ENCODE results near the gene PTPRG.

PTPRG gene

GRCh38 chr3:61727435-61727834 is 166.1 kb downstream of the PTPRG start:
- Histone ChIP-seq H3K9me3 (ENCODE audit: control insufficient read depth, low read length) (no peaks in the 10 kb centered on the region), H3K27me3 (replicated peaks; ENCODE audit: control insufficient read depth, insufficient read depth, low read length, poor library complexity, severe bottlenecking) (no peaks in the 10 kb centered on the region), H3K4me3 (ENCODE audit: insufficient read depth, low read depth, low read length, poor library complexity, severe bottlenecking) (no peak overlapping the region), H3K27ac (ENCODE audit: insufficient read depth, low read length, poor library complexity, severe bottlenecking) (no peak overlapping the region), H3K4me1 (ENCODE audit: control insufficient read depth, insufficient read depth, low read length, poor library complexity, severe bottlenecking) (no peaks in the 10 kb centered on the region), H3K36me3 (ENCODE audit: control insufficient read depth, insufficient read depth, low read length) (no peaks in the 10 kb centered on the region)
- DNase-seq, result no peak

- no peaks in the 10 kb centered on the region for H3K36me3 ChIP-seq (ENCODE audit: control insufficient read depth, insufficient read depth, low read length)
- H3K27me3 ChIP-seq (replicated peaks; ENCODE audit: control insufficient read depth, insufficient read depth, low read length, poor library complexity, severe bottlenecking), result no peaks in the 10 kb centered on the region
- no peaks in the 10 kb centered on the region for H3K9me3 ChIP-seq (ENCODE audit: control insufficient read depth, low read length)
- no peaks in the 10 kb centered on the region for H3K4me1 ChIP-seq (ENCODE audit: control insufficient read depth, insufficient read depth, low read length, poor library complexity, severe bottlenecking)
- no peak overlapping the region for H3K4me3 ChIP-seq (ENCODE audit: insufficient read depth, low read depth, low read length, poor library complexity, severe bottlenecking)
- DNase-seq, result no peak
- no peak overlapping the region for H3K27ac ChIP-seq (ENCODE audit: insufficient read depth, low read length, poor library complexity, severe bottlenecking)
Observed at GRCh38 chr3:61729038-61729634, 167.8 kb downstream of the PTPRG start.

GRCh38 chr3:61730056-61730455 is 168.7 kb downstream of the PTPRG start:
- Histone ChIP-seq H3K36me3 (ENCODE audit: control insufficient read depth, insufficient read depth, low read length) (no peaks in the 10 kb centered on the region), H3K4me3 (ENCODE audit: insufficient read depth, low read depth, low read length, poor library complexity, severe bottlenecking) (no peak overlapping the region), H3K4me1 (ENCODE audit: control insufficient read depth, insufficient read depth, low read length, poor library complexity, severe bottlenecking) (no peaks in the 10 kb centered on the region), H3K27ac (ENCODE audit: insufficient read depth, low read length, poor library complexity, severe bottlenecking) (no peak overlapping the region), H3K27me3 (replicated peaks; ENCODE audit: control insufficient read depth, insufficient read depth, low read length, poor library complexity, severe bottlenecking) (no peaks in the 10 kb centered on the region), H3K9me3 (ENCODE audit: control insufficient read depth, low read length) (no peaks in the 10 kb centered on the region)
- DNase-seq, result no peak

GRCh38 chr3:61730577-61731231 is 169.3 kb downstream of the PTPRG start:
- H3K27me3 ChIP-seq (replicated peaks; ENCODE audit: control insufficient read depth, insufficient read depth, low read length, poor library complexity, severe bottlenecking), result no peaks in the 10 kb centered on the region
- no peaks in the 10 kb centered on the region for H3K36me3 ChIP-seq (ENCODE audit: control insufficient read depth, insufficient read depth, low read length)
- no peaks in the 10 kb centered on the region for H3K9me3 ChIP-seq (ENCODE audit: control insufficient read depth, low read length)
- DNase-seq, result no peak
- H3K4me1 ChIP-seq (ENCODE audit: control insufficient read depth, insufficient read depth, low read length, poor library complexity, severe bottlenecking), result no peaks in the 10 kb centered on the region
- no peak overlapping the region for H3K4me3 ChIP-seq (ENCODE audit: insufficient read depth, low read depth, low read length, poor library complexity, severe bottlenecking)
- H3K27ac ChIP-seq (ENCODE audit: insufficient read depth, low read length, poor library complexity, severe bottlenecking), result no peak overlapping the region

GRCh38 chr3:61733000-61733399 is 171.6 kb downstream of the PTPRG start:
- Histone ChIP-seq H3K4me3 (ENCODE audit: insufficient read depth, low read depth, low read length, poor library complexity, severe bottlenecking) (no peak overlapping the region), H3K9me3 (ENCODE audit: control insufficient read depth, low read length) (no peaks in the 10 kb centered on the region), H3K36me3 (ENCODE audit: control insufficient read depth, insufficient read depth, low read length) (no peaks in the 10 kb centered on the region), H3K27me3 (replicated peaks; ENCODE audit: control insufficient read depth, insufficient read depth, low read length, poor library complexity, severe bottlenecking) (no peaks in the 10 kb centered on the region), H3K4me1 (ENCODE audit: control insufficient read depth, insufficient read depth, low read length, poor library complexity, severe bottlenecking) (no peaks in the 10 kb centered on the region), H3K27ac (ENCODE audit: insufficient read depth, low read length, poor library complexity, severe bottlenecking) (no peak overlapping the region)
- no peak for DNase-seq

GRCh38 chr3:61733876-61734275 is 172.5 kb downstream of the PTPRG start:
- Histone ChIP-seq H3K9me3 (ENCODE audit: control insufficient read depth, low read length) (no peaks in the 10 kb centered on the region), H3K27ac (ENCODE audit: insufficient read depth, low read length, poor library complexity, severe bottlenecking) (no peak overlapping the region), H3K4me1 (ENCODE audit: control insufficient read depth, insufficient read depth, low read length, poor library complexity, severe bottlenecking) (no peaks in the 10 kb centered on the region), H3K27me3 (replicated peaks; ENCODE audit: control insufficient read depth, insufficient read depth, low read length, poor library complexity, severe bottlenecking) (no peaks in the 10 kb centered on the region), H3K36me3 (ENCODE audit: control insufficient read depth, insufficient read depth, low read length) (no peaks in the 10 kb centered on the region), H3K4me3 (ENCODE audit: insufficient read depth, low read depth, low read length, poor library complexity, severe bottlenecking) (no peak overlapping the region)
- DNase-seq, result no peak

- Histone ChIP-seq H3K36me3 (ENCODE audit: control insufficient read depth, insufficient read depth, low read length) (no peaks in the 10 kb centered on the region), H3K27me3 (replicated peaks; ENCODE audit: control insufficient read depth, insufficient read depth, low read length, poor library complexity, severe bottlenecking) (no peaks in the 10 kb centered on the region), H3K4me1 (ENCODE audit: control insufficient read depth, insufficient read depth, low read length, poor library complexity, severe bottlenecking) (no peaks in the 10 kb centered on the region), H3K4me3 (ENCODE audit: insufficient read depth, low read depth, low read length, poor library complexity, severe bottlenecking) (no peak overlapping the region), H3K27ac (ENCODE audit: insufficient read depth, low read length, poor library complexity, severe bottlenecking) (no peak overlapping the region), H3K9me3 (ENCODE audit: control insufficient read depth, low read length) (no peaks in the 10 kb centered on the region)
- no peak for DNase-seq
Observed at GRCh38 chr3:61734749-61735686, 173.6 kb downstream of the PTPRG start.

- no peak for DNase-seq
- no peaks in the 10 kb centered on the region for H3K27me3 ChIP-seq (replicated peaks; ENCODE audit: control insufficient read depth, insufficient read depth, low read length, poor library complexity, severe bottlenecking)
- H3K27ac ChIP-seq (ENCODE audit: insufficient read depth, low read length, poor library complexity, severe bottlenecking), result no peak overlapping the region
Observed at GRCh38 chr3:61736506-61736905, 175.1 kb downstream of the PTPRG start.

GRCh38 chr3:61739640-61740039 is 178.3 kb downstream of the PTPRG start:
- no peaks in the 10 kb centered on the region for H3K9me3 ChIP-seq (ENCODE audit: control insufficient read depth, low read length)
- no peak overlapping the region for H3K4me3 ChIP-seq (ENCODE audit: insufficient read depth, low read depth, low read length, poor library complexity, severe bottlenecking)
- no peak overlapping the region for H3K27ac ChIP-seq (ENCODE audit: insufficient read depth, low read length, poor library complexity, severe bottlenecking)
- DNase-seq, result no peak
- H3K4me1 ChIP-seq (ENCODE audit: control insufficient read depth, insufficient read depth, low read length, poor library complexity, severe bottlenecking), result no peaks in the 10 kb centered on the region
- no peaks in the 10 kb centered on the region for H3K27me3 ChIP-seq (replicated peaks; ENCODE audit: control insufficient read depth, insufficient read depth, low read length, poor library complexity, severe bottlenecking)
- no peaks in the 10 kb centered on the region for H3K36me3 ChIP-seq (ENCODE audit: control insufficient read depth, insufficient read depth, low read length)

More at GRCh38 chr3:61736506-61736905, 175.1 kb downstream of the PTPRG start:
- Histone ChIP-seq H3K9me3 (ENCODE audit: control insufficient read depth, low read length) (no peaks in the 10 kb centered on the region), H3K4me3 (ENCODE audit: insufficient read depth, low read depth, low read length, poor library complexity, severe bottlenecking) (no peak overlapping the region), H3K4me1 (ENCODE audit: control insufficient read depth, insufficient read depth, low read length, poor library complexity, severe bottlenecking) (no peaks in the 10 kb centered on the region), H3K36me3 (ENCODE audit: control insufficient read depth, insufficient read depth, low read length) (no peaks in the 10 kb centered on the region)

- H3K36me3 ChIP-seq (ENCODE audit: control insufficient read depth, insufficient read depth, low read length), result no peaks in the 10 kb centered on the region
- H3K4me1 ChIP-seq (ENCODE audit: control insufficient read depth, insufficient read depth, low read length, poor library complexity, severe bottlenecking), result no peaks in the 10 kb centered on the region
- H3K27ac ChIP-seq (ENCODE audit: insufficient read depth, low read length, poor library complexity, severe bottlenecking), result no peak overlapping the region
- no peaks in the 10 kb centered on the region for H3K27me3 ChIP-seq (replicated peaks; ENCODE audit: control insufficient read depth, insufficient read depth, low read length, poor library complexity, severe bottlenecking)
- no peaks in the 10 kb centered on the region for H3K9me3 ChIP-seq (ENCODE audit: control insufficient read depth, low read length)
- no peak for DNase-seq
- no peak overlapping the region for H3K4me3 ChIP-seq (ENCODE audit: insufficient read depth, low read depth, low read length, poor library complexity, severe bottlenecking)
Observed at GRCh38 chr3:61740494-61740893, 179.1 kb downstream of the PTPRG start.
